DOHH2 (cell line): ENCODE results near the gene UHRF2.

Experiments used
- H3F3A ChIP-seq: fragments of 200-600 bp; sonication (generic), shearing (Covaris generic); 2 replicates; pipeline ENCODE4 v1.6.0; 2016; ENCODE audit warnings: antibody characterized with exemption, mild to moderate bottlenecking; ENCODE audit not compliant: control insufficient read depth, insufficient read depth
- H3K27ac ChIP-seq: fragments of 200-600 bp; sonication (generic); 2 replicates; pipeline ENCODE4 v1.5.1; 2014; ENCODE audit warnings: low read depth, mild to moderate bottlenecking, low read length, moderate library complexity
- H3K27me3 ChIP-seq: fragments of 200-600 bp; sonication (generic); 2 replicates; pipeline ENCODE4 v1.6.1; 2014; ENCODE audit warnings: mild to moderate bottlenecking, low read length, mixed read lengths; ENCODE audit not compliant: control insufficient read depth
- H3K36me3 ChIP-seq: fragments of 200-600 bp; sonication (generic); 2 replicates; pipeline ENCODE4 v1.6.1; 2014; ENCODE audit warnings: mild to moderate bottlenecking, low read length, moderate library complexity, mixed read lengths; ENCODE audit not compliant: control insufficient read depth
- H3K4me1 ChIP-seq: fragments of 200-600 bp; sonication (generic); 2 replicates; pipeline ENCODE4 v1.6.1; 2014; ENCODE audit warnings: mild to moderate bottlenecking, low read length, mixed read lengths; ENCODE audit not compliant: control insufficient read depth
- H3K4me2 ChIP-seq: fragments of 200-600 bp; sonication (generic); 2 replicates; pipeline ENCODE4 v1.6.0; 2014; ENCODE audit warnings: mild to moderate bottlenecking, low read length, moderate library complexity
- H3K4me3 ChIP-seq: fragments of 200-600 bp; sonication (generic); 2 replicates; pipeline ENCODE4 v1.5.1; 2014; ENCODE audit warnings: mild to moderate bottlenecking, low read length, mixed read lengths
- H3K79me2 ChIP-seq: fragments of 200-600 bp; sonication (generic); 2 replicates; pipeline ENCODE4 v1.6.1; 2014; ENCODE audit warnings: mild to moderate bottlenecking, low read length, mixed read lengths; ENCODE audit not compliant: control insufficient read depth
- H3K9me2 ChIP-seq: fragments of 200-600 bp; sonication (generic); replicated peaks from 2 replicates; pipeline ENCODE4 v1.6.1; 2014; ENCODE audit warnings: mild to moderate bottlenecking, low read length, mixed read lengths; ENCODE audit not compliant: control insufficient read depth
- H3K9me3 ChIP-seq: fragments of 200-600 bp; sonication (generic); 2 replicates; pipeline ENCODE4 v1.6.1; 2014; ENCODE audit warnings: antibody characterized with exemption, low read length, mixed read lengths; ENCODE audit not compliant: control insufficient read depth, insufficient read depth
- H4K20me1 ChIP-seq: fragments of 200-600 bp; sonication (generic); 2 replicates; pipeline ENCODE4 v1.6.0; 2014; ENCODE audit warnings: low read depth, mild to moderate bottlenecking, antibody characterized with exemption, low read length, moderate library complexity; ENCODE audit not compliant: control insufficient read depth, insufficient read depth
- CTCF ChIP-seq: fragments of 200-600 bp; sonication (generic); IDR thresholded peaks from one replicate; pipeline ENCODE4 v1.5.1; 2014; ENCODE audit warnings: antibody characterized with exemption, mild to moderate bottlenecking, low read depth, low read length; ENCODE audit not compliant: poor library complexity, severe bottlenecking
- EZH2phosphoT487 ChIP-seq: fragments of 200-600 bp; sonication (generic); IDR thresholded peaks from 2 replicates; pipeline ENCODE4 v1.6.1; 2017; ENCODE audit warnings: borderline replicate concordance, mild to moderate bottlenecking, antibody characterized with exemption, low read length, moderate library complexity, mixed read lengths

Gene UHRF2

GRCh38 chr9:6428940-6429889, 16.2 kb downstream of the UHRF2 start:
- H3K27me3 ChIP-seq, result no peaks in the 10 kb centered on the region
- peak overlapping the region; percentile 18 for H3K4me3 ChIP-seq
- no peaks in the 10 kb centered on the region for H3K9me3 ChIP-seq
- H4K20me1 ChIP-seq, result peaks cover 59% of the 10 kb centered on the region
- no peaks in the 10 kb centered on the region for H3K9me2 ChIP-seq
- TF ChIP-seq CTCF, result no peak
- no peak for TF ChIP-seq EZH2phosphoT487
- H3K4me2 ChIP-seq, result peak overlapping the region; percentile 33
- peak overlapping the region; percentile 52 for H3K27ac ChIP-seq
- H3F3A ChIP-seq, result peaks cover 10% of the 10 kb centered on the region
- peaks cover 96% of the 10 kb centered on the region for H3K4me1 ChIP-seq
- H3K36me3 ChIP-seq, result peaks cover 85% of the 10 kb centered on the region
- H3K79me2 ChIP-seq, result peaks cover 100% of the 10 kb centered on the region

GRCh38 chr9:6431038-6431437, 18.0 kb downstream of the UHRF2 start:
- Histone ChIP-seq H3K27ac (no peak overlapping the region), H3K9me2 (no peaks in the 10 kb centered on the region), H3K27me3 (no peaks in the 10 kb centered on the region), H3K79me2 (peaks cover 100% of the 10 kb centered on the region), H3K4me2 (peak overlapping the region; percentile 55), H3K36me3 (peaks cover 90% of the 10 kb centered on the region), H3K4me1 (peaks cover 86% of the 10 kb centered on the region), H3F3A (peaks cover 10% of the 10 kb centered on the region), H4K20me1 (peaks cover 53% of the 10 kb centered on the region), H3K9me3 (no peaks in the 10 kb centered on the region), H3K4me3 (peak overlapping the region; percentile 19)
- TF ChIP-seq EZH2phosphoT487 (no peak), CTCF (no peak)

GRCh38 chr9:6433410-6433809, 20.4 kb downstream of the UHRF2 start:
- TF ChIP-seq CTCF, result no peak
- no peak for TF ChIP-seq EZH2phosphoT487
- no peaks in the 10 kb centered on the region for H3K9me3 ChIP-seq
- H3K9me2 ChIP-seq, result no peaks in the 10 kb centered on the region
- no peaks in the 10 kb centered on the region for H3K27me3 ChIP-seq
- peaks cover 61% of the 10 kb centered on the region for H4K20me1 ChIP-seq
- H3K4me3 ChIP-seq, result no peak overlapping the region
- H3K36me3 ChIP-seq, result peaks cover 90% of the 10 kb centered on the region
- no peak overlapping the region for H3K27ac ChIP-seq
- peaks cover 100% of the 10 kb centered on the region for H3K79me2 ChIP-seq
- H3K4me1 ChIP-seq, result peaks cover 69% of the 10 kb centered on the region
- peak overlapping the region; percentile 55; the same call in 1 of the 2 replicates for H3K4me2 ChIP-seq
- H3F3A ChIP-seq, result peaks cover 3% of the 10 kb centered on the region
